GM19452 (cell line): Measurements from ENCODE around the gene SRP68.
"Not testable (repeated sequence)": the region's sequence is repeated elsewhere in the genome, so short reads cannot be mapped to it uniquely, and the experiment has no call there.

Experiments
- ATAC-seq: cut with Tn5 transposase; IDR thresholded peaks from one replicate; pipeline ENCODE4 v1.9.1; 2021; ENCODE audit not compliant: unreplicated experiment

The SRP68 gene

DNA sequence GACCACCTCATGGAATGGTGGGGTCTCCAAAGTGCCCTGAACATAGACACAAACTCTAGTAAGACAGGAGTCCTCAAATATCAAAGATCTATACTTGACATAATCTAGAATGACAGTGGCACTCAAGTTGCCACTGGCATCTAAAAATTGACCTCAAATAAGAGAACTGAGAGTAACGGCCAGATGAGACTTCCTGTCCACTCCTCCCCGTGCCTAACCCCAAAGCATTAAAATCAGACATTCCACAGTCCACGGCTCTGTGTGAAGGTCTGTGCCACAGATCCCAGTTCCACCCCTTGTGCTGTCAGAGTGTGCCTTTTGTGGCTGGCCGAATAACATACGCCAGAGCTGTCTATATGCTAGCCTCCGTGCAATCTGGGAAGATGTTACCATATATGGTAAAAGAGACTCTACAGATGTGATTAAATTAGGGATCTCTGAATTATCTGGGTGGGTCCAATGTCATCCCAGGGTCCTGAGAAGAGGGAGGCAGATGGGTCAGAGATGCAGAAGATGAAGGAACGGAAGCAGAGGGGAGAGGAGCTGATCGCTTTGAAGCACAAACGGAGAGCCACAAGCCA lies 24.2 kb downstream of the SRP68 start:
- no peak for ATAC-seq

DNA sequence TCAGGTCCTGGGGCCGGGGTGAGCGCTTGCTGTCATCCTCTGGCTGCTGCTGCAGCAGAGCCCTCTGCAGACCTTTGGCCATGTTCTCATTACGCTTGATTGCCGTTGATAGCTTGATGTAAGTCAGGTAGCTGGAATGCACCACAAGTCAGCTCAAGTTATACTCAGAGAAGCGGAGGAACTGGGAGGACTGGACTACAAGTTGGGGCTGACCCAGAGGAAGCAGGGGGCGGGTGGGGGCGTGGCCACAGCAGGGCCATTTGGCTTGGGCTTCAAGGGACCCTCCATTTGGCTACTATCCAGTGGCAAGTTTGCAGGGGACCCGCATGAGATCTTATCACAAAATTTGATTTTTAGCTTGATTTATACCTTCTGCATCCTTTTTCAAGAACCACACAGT lies 26.3 kb downstream of the SRP68 start:
- no peak for ATAC-seq

DNA sequence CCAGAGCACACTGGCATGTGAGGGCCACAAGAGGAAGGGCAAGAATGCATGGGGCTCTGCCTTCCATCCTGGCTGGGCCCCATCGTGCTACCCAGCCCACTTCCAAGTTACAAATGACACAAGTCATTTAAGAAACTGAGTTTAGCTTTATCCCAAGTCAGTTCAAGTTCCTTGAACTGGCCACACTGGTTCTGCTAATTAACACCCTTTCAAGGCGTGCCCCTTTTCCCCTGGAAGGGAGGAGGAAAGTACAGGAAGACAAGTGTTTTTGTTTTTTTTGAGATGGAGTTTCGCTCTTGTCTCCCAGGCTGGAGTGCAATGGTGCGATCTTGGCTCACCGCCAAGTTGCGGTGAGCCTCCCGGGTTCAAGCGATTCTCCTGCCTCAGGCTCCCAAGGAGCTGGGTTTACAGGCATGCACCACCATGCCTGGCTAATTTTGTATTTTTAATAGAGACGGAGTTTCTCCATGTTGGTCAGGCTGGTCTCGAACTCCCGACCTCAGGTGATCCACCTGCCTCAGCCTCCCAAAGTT lies 27.8 kb downstream of the SRP68 start:
- not testable (repeated sequence) for ATAC-seq

DNA sequence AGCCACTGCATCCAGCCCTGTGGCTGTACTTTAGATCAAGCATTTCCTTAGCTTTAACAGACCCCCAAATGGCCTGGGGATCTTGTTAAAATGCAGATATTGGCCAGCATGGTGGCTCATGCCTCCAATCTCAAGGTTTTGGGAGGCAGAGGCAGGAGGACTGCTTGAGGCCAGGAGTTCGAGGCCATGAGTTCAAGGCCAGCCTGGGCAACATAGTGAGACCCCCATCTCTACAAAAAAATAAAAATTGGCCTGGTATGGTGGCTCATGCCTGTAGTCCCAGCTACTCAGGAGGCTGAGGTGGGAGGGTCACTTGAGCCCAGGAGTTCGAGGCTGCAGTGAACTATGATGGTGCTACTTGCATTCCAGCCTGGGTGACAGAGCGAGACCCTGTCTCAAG lies 29.4 kb downstream of the SRP68 start:
- ATAC-seq: not testable (repeated sequence)

DNA sequence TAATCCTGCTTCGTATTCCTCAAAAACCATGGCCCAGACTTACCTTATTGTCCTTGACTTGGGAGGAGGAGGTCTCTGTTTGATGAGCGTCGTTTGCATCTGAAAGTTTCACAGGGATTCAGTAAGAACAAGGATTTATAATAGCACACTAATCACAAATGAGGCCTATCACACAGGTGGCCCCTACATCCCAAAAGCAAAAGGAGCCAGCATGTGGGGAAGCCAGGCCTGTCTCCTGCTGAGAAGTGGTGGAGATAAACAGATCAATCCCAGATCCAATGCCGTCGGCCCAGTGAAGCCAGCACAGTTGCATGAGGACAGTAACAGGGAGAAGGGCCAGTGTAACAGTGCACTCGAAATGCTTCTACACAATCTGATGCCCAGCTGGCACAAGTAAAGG lies 31.9 kb downstream of the SRP68 start:
- ATAC-seq: no peak

DNA sequence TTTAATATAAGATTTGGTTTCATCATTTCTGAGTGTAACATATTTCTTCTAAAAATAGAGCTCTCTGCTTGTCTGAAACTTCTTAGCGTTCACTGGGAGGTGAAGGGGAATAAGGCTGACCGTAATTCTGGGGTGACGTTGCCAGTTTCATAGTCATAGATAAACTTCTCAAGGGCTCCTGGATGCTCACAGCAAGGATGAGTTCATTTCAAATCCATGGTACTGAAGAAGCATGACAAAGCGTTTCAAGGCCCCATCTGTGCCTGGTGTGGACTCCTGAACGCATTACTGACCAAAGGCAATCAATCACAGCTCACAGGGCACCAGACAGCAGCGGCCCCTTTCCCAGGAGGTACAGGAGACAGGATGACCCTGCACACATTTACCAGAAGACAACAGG lies 33.2 kb downstream of the SRP68 start:
- no peak for ATAC-seq

DNA sequence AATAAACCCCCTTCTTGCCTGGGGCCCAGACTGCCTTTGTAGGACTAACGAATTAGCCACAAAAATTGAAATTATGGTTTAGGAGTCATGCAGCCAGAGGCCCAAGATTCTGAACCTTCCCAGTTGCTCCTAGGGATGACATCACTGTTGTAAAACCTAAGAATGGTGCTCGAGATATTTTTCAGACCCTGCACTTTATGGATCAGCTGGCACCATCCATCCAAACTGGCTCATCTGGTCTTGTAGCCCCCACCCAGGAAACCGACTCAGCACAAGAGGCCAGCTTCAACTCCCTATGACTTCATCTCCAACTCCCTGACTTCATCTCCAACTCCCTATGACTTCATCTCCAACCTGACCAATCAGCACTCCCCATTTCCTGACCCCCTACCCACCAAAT lies 34.3 kb downstream of the SRP68 start:
- no peak for ATAC-seq

DNA sequence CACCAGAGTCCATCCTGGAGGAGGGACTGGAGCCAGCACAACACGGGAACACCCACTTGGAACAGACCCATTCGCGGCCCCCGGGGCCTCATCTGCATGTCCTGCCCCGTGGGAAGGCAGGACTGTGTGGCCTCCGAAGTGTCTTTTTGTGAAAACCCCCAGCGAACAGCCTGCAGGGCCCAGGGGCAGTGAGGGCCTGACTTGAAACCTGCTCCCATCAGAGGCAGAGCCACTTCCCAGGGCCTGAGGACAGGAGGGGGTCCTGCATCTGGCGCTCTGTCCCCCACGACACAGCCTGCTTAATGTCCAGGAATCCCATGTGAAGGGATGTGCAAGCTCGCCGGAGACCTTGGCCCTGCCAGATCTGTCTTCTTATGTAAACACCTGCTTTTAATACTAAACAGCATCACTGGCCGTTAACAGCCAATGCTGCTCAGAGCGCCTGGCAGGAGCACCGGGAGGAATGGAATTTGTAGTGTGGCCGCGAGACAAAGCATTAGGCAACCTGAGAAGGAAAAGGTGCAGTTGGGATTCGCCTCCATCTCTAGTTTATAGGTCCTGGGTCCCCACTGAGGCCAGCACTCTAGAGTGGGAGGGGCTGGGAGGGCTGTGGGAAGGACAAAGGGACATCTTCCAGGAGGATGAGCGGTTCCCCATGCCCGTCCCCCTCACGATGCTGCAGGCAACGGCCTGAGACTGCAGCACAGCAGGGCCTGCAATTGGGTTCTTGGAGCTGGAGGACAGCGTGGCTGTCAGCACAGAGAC lies 35.6 kb downstream of the SRP68 start:
- ATAC-seq: no peak

DNA sequence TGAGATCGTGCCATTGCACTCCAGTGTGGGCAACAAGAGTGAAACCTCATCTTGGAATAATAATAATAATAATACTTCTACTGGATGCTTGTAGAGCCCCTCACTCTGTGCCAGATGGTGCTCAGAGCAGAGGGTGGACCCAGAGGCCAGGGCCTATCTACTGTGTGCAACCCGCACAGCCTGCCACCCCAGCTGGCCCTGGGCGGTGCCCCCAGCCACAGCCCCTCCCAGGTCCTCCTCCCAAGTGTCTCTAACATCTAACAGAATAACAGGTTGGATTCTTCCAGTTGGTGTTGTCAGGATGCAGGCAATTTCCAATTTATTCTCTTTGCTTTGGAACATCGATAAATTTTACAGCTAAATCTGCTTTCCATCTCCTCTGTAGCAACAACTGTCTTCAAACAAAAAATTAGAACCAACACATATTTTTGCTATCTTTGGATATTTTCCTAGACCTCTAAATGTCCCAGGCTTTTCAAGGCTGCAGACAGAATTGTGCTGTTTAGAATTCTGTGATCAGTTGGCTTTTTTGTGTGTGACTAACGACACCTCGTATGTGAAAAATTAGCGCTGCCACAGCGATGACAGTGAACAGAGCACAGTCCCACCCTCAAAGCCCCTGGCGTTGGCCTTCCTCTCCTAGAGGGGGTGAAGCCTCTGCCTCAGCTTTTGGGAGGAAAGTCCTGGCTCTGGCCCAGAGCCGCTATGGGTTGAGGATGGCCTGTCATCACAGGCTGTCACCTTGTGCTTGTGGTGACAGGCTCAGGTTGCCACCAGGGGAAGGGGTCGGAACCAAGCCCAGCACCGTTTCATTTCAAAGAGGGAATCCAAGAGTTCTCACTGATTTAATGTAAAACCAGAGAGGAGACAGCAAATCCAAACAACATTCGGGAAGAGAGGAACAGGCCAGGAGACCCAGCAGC lies 37.6 kb downstream of the SRP68 start:
- no peak for ATAC-seq

DNA sequence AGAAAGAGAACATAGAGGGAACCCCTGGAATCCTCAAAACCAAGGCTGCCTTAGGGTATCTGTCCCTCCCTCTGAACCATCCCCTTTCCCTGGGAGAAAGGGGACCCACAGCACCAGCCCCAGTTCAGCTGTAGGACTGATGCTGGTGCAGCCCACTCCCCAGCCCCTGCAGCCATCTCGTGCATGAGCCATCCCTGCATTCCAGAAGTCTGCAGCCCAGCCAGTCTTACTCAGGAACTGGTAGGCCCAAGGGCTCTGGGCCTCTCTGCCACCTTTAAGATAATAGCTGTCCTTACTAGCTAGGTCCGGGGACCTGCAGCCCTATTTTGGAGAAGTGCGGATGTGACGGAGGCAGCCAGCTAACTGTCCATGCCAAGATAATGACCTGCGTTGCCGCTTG lies 39.2 kb downstream of the SRP68 start:
- no peak for ATAC-seq

DNA sequence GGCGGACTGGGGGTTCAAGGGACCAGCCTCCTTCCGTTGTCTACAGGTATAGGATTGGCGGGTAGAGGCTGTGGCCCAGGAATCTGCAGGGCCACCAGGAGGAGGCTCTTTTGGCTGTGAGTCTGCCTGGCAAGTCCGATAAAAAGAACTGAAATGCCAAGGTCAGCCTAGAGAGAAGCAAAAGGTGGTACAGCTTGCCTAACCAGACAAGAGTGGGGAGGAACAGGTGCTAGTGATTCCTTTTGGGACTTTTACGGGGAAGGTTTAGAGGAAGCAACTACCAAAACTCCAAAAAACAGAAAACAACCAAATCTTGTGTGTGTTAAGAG lies 39.6 kb downstream of the SRP68 start:
- no peak for ATAC-seq

DNA sequence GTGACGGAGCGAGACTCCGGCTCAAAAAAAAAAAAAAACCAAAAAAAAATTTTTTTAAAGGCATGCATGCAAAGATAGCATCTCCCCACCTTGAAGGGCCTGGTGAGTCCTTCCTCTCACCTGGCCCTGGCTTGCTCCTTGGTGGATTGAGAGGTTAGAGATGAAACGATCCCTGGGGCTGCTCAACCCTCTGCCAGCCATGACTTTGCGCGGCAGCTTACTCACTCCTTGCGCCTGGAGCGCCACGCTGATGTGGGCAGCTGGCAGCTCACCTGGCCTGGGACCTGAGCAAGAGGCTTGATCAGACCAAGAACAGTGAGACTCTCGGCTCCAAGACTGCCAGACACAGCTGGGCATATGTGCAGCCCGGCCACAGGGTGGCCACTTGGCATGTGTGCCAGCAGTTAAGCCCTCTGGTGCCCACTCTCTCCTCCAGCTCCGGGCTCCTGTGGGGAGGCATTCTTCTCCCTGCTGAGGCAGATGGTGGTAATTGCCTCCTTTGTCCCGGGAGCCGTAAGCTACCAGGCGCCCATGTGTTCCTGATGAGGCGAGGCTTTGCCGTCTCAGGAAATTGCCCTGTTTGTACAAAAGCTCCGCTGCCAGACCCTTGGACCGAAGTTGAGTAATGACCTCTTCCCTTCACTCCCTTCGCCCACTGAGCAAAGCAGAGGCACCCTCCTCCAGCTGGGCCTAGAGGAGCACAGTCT lies 40.1 kb downstream of the SRP68 start:
- ATAC-seq: no peak

DNA sequence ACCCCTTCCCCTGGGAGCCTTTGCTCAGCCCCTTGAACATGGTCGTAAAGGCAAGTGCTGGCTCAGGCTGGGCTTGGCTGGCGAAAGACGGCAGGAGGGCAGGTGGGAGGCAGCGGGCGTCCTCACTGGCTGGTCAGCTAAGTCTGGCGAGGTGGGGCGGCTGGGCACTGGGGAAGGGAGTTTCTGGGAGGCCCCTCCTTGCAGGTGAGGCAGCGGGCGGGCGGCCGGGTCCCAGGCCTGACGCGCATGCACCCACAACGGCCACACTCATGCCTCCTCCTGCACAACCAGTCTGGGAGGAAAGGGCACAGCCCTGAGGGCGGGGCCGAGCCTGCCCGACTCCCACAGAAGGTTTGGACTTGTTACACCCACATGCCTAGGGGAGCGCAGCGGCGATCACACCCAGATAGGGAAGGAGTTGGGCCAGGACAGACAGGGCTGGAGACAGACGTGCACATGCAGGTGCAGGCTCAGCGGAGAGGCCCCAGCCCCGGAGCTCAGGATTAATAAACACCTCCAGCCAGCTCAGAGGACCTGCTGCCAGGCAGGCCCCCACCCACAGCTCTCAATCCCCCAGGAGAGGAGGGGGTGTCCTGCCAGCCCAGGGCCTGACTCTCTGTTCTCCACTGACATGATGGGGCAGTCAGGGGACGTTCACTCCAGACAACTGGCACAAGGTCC lies 45.0 kb downstream of the SRP68 start, which contains the start of gene EVPL:
TSS of gene EVPL (minus strand) at position 148 of the 681 bp plus-strand sequence. CDS start at position 40, 108 bp downstream.
- no peak for ATAC-seq

DNA sequence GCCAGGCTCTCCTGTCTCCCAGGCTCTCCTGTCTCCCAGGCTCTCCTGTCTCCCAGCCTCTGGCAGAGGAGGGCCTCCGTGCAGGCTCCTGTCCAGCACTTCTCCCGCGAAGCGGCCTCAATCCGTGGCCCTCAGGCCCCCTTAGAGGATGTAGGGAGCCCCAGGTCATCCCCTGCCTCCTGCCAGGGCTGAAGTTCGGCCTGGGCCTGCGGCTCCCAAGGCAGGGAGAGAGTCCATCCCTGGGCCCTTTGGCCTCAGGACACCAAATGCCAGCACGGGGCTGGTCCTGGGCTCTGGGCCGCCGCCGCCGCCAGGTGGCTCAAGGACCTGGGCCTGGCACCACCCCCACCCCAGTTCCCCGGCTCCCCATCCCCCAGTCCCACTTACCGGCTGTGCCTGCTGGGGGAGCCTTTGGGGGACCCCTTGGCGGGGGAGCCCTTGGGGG lies 45.6 kb downstream of the SRP68 start:
- ATAC-seq: no peak

DNA sequence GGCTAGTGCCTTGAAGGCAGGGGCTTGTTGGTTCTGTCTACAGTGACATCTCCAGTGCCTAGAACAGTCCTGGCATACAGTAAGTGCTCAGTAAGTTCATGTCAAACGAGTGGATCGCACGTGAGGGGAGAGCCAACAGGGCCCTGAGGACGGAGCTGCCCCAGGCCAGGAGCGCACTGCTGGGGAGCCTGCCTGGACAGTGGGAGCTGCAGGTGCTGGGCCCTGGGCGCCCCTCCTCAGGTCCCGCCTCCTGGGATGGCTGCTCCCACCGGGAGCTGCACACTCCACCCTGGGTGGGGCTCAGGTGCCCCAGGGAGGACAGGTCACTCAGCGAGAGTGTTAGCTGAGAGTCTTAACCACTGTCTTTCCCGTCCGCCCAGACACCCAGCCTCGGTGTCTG lies 47.0 kb downstream of the SRP68 start:
- no peak for ATAC-seq

DNA sequence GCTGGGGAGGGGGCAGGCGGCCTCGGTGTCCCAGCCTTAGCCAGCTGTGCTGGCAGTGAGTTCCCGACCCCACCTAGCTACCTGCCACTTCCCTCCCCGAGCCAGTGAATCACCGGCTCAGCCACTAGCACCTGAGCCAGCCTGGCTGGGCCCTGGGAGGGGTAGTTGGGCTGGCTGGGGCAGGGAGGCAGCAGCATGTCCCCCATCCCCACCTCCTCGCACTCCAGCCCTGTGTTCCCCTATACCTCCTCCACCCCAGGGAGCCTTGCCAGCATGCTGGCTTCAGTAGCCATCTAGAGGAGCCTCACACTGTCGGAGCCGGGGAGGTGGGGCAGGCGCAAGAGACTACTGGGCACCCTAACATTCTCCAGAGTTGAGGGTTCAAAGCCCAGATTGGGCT lies 48.0 kb downstream of the SRP68 start:
- ATAC-seq: no peak

DNA sequence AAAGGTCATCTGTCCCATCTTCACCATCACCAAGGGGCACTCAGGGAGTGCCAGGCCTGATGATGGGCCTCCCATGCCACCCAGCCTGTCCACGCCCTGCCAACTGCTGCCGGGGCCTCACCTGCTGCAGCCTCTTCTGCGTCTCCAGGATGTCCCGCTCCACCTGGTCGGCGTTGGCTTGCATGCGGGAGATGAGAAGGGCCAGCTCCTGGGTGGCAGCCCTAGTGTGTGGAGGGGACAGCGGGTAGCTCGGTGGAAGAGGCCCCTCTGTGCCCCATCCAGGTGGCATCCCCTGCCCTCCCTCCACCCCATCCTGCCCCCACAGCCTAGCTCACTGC lies 48.4 kb downstream of the SRP68 start:
- no peak for ATAC-seq

DNA sequence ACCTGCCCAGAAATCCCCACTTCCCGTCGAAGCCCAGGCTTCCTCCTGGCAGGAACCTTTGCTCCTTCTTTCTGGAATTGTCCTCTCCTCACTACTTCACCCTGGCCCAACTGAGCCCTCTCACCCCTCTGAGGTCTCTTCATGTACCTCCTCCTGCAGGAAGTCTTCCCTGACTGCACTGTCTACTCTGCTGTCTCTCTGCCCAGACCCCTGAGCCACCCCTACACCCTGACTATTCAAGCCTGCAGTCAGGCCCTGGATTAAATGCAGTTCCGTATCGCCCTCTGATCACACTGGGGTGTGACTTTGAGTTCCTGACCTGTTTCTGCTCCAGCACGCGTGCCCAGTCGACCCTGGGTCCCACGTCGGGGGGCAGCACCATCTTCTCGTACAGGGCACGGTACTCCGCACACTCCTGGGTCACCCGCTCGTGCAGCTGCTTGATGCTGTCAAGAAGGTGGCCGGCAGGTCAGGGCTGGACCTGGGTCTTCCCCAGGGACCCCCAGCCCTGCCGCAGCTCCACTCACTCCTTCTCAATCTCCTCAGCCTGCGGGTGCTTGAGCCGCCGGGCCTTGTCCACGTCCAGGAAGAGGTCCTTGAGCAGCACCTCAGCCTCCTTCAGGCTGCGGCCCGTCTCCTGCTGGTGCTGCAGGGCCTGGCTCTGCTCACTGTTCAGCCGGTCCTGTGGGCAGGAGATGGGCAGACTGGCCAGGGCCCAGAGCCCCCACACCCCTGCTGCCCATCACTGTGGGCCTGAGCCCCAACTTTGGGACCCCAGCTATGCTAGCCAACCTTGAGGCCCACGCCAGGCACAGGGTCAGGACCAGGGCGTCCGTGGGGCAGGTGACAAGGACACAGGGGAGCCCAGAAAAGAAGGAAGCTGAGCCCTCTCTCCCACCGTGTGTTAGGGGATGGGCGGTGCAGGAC lies 49.1 kb downstream of the SRP68 start:
- no peak for ATAC-seq

DNA sequence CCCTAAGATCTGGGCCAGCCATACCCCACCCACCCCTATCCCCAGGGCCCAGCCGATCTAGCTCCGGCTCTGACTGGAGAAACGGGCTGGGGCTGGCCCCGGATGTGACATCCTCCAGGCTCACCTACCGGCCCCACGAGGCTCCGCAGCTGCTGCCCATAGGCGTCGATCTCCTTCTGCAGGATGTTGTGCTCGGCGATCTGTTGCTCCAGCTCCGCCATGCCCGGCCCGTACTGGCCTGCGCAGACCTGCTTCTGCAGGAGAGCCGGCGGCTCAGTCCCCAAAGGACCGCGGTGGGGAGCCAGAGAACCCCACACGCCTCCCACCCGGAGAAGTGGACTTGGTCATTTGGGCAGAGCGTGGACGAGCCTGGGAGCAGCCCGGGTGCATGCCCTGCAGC lies 50.0 kb downstream of the SRP68 start:
- ATAC-seq: no peak
